Measurements from ENCODE around the gene SMIM24.

The SMIM24 gene

GRCh38 chr19:3465552-3465951 lies 14.8 kb downstream of the SMIM24 start:
- Histone ChIP-seq H2AFZ (ENCODE audit: low read depth, low read length, severe bottlenecking) (no peak overlapping the region), H3K9ac (ENCODE audit: low read length) (no peak overlapping the region), H3K9me2 (replicated peaks; ENCODE audit: insufficient read depth, low read length) (no peaks in the 10 kb centered on the region), H3F3A (ENCODE audit: insufficient read depth) (no peaks in the 10 kb centered on the region), H3K4me3 (ENCODE audit: insufficient read depth, low read length, poor library complexity, severe bottlenecking) (no peak overlapping the region), H3K79me2 (ENCODE audit: insufficient read depth, low read length) (no peaks in the 10 kb centered on the region), H3K27ac (ENCODE audit: low read depth, low read length) (no peak overlapping the region), H3K4me2 (ENCODE audit: low read depth, low read length, poor library complexity, severe bottlenecking) (no peak overlapping the region), H4K20me1 (ENCODE audit: low read depth, low read length) (no peaks in the 10 kb centered on the region), H3K27me3 (ENCODE audit: low read length) (no peaks in the 10 kb centered on the region), H3K36me3 (ENCODE audit: low read length) (no peaks in the 10 kb centered on the region), H3K9me3 (ENCODE audit: insufficient read depth, low read length) (no peaks in the 10 kb centered on the region)
- TF ChIP-seq, protein P1, sequence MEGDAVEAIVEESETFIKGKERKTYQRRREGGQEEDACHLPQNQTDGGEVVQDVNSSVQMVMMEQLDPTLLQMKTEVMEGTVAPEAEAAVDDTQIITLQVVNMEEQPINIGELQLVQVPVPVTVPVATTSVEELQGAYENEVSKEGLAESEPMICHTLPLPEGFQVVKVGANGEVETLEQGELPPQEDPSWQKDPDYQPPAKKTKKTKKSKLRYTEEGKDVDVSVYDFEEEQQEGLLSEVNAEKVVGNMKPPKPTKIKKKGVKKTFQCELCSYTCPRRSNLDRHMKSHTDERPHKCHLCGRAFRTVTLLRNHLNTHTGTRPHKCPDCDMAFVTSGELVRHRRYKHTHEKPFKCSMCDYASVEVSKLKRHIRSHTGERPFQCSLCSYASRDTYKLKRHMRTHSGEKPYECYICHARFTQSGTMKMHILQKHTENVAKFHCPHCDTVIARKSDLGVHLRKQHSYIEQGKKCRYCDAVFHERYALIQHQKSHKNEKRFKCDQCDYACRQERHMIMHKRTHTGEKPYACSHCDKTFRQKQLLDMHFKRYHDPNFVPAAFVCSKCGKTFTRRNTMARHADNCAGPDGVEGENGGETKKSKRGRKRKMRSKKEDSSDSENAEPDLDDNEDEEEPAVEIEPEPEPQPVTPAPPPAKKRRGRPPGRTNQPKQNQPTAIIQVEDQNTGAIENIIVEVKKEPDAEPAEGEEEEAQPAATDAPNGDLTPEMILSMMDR (IDR thresholded peaks at IDR 0.05; ENCODE audit: insufficient read depth, low read length, poor library complexity, severe bottlenecking), result no peak
- no peak for TF ChIP-seq EZH2phosphoT487 (conservative IDR thresholded peaks at IDR 0.05; ENCODE audit: low read length)

DNA sequence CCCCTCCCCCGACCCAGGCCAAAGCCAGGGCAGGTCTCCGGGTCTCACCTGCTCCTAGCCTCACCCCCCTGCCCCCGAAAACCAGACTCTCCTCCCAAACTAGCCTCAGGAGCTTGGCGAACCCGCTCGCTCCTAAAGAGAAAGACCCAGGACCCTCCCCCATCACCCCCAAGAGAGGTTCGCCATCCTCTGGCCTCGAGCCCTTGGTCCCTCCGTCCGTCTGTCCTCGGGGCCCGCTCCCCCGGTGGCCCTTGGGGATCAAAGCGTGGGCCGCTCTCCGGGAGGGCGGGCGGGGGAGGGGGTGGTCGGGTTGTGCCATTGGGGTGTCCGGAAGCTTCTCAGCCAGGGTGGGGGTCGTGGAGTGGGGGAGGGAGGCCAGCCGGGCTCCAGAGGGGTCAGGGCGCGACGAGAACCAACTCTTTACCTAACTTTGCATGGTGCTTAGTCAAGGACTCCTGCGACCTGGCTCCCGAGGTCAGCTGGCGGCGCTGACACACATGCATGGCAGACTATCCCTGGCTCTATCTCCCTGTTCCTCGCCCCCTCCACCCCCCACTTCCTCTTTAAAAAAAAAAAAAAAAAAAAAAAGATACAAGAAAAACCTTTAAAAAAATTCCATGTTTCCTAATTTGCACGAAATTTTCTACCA lies 15.6 kb downstream of the SMIM24 start:
- H3K27me3 ChIP-seq (ENCODE audit: low read length), result no peaks in the 10 kb centered on the region
- no peaks in the 10 kb centered on the region for H3F3A ChIP-seq (ENCODE audit: insufficient read depth)
- H3K4me3 ChIP-seq (ENCODE audit: insufficient read depth, low read length, poor library complexity, severe bottlenecking), result no peak overlapping the region
- H3K9me2 ChIP-seq (replicated peaks; ENCODE audit: insufficient read depth, low read length), result no peaks in the 10 kb centered on the region
- TF ChIP-seq, protein P1 (IDR thresholded peaks at IDR 0.05; ENCODE audit: insufficient read depth, low read length, poor library complexity, severe bottlenecking), result no peak
- TF ChIP-seq EZH2phosphoT487 (conservative IDR thresholded peaks at IDR 0.05; ENCODE audit: low read length), result no peak
- H2AFZ ChIP-seq (ENCODE audit: low read depth, low read length, severe bottlenecking), result no peak overlapping the region
- no peaks in the 10 kb centered on the region for H3K9me3 ChIP-seq (ENCODE audit: insufficient read depth, low read length)
- H3K27ac ChIP-seq (ENCODE audit: low read depth, low read length), result no peak overlapping the region
- no peak overlapping the region for H3K9ac ChIP-seq (ENCODE audit: low read length)
- H3K4me2 ChIP-seq (ENCODE audit: low read depth, low read length, poor library complexity, severe bottlenecking), result no peak overlapping the region
- no peaks in the 10 kb centered on the region for H3K36me3 ChIP-seq (ENCODE audit: low read length)
- H4K20me1 ChIP-seq (ENCODE audit: low read depth, low read length), result no peaks in the 10 kb centered on the region
- no peaks in the 10 kb centered on the region for H3K79me2 ChIP-seq (ENCODE audit: insufficient read depth, low read length)

GRCh38 chr19:3463714-3464586 lies 16.4 kb downstream of the SMIM24 start:
- no peaks in the 10 kb centered on the region for H3K9me3 ChIP-seq (ENCODE audit: insufficient read depth, low read length)
- H3K27me3 ChIP-seq (ENCODE audit: low read length), result no peaks in the 10 kb centered on the region
- no peak overlapping the region for H3K9ac ChIP-seq (ENCODE audit: low read length)
- H2AFZ ChIP-seq (ENCODE audit: low read depth, low read length, severe bottlenecking), result no peak overlapping the region
- no peaks in the 10 kb centered on the region for H3K36me3 ChIP-seq (ENCODE audit: low read length)
- TF ChIP-seq EZH2phosphoT487 (conservative IDR thresholded peaks at IDR 0.05; ENCODE audit: low read length), result no peak
- TF ChIP-seq, protein P1 (IDR thresholded peaks at IDR 0.05; ENCODE audit: insufficient read depth, low read length, poor library complexity, severe bottlenecking), result no peak
- H3K9me2 ChIP-seq (replicated peaks; ENCODE audit: insufficient read depth, low read length), result no peaks in the 10 kb centered on the region
- H3K27ac ChIP-seq (ENCODE audit: low read depth, low read length), result no peak overlapping the region
- H3K4me3 ChIP-seq (ENCODE audit: insufficient read depth, low read length, poor library complexity, severe bottlenecking), result no peak overlapping the region
- no peaks in the 10 kb centered on the region for H3K79me2 ChIP-seq (ENCODE audit: insufficient read depth, low read length)
- H3F3A ChIP-seq (ENCODE audit: insufficient read depth), result no peaks in the 10 kb centered on the region
- H4K20me1 ChIP-seq (ENCODE audit: low read depth, low read length), result no peaks in the 10 kb centered on the region
- H3K4me2 ChIP-seq (ENCODE audit: low read depth, low read length, poor library complexity, severe bottlenecking), result no peak overlapping the region

Data from SU-DHL-6 (cell line).